ENCODE results near the gene PRPH. TPM values are rescaled to one million over a fixed set of nuclear protein-coding genes. Genes with fewer than 3 reads are reported as not detected.

The PRPH gene
- total and polyA plus RNA-seq, 2 of the 8 experiments (the other 6 are each of a cell fraction or from before 2014, with no cell fraction given), result 0.79 to 1.4 TPM

GRCh38 chr12:49309386-49309785, 14.4 kb downstream of the PRPH start:
- H4K8ac ChIP-seq (ENCODE audit: extremely low read depth, insufficient read depth, low read length), result no peak overlapping the region
- H2BK120ac ChIP-seq (replicated peaks; ENCODE audit: low read depth, low read length), result no peak overlapping the region
- H3K4me1 ChIP-seq (replicated peaks in 1 of 4; ENCODE audit: control insufficient read depth in 3 of 4, insufficient read depth in 4 of 4, low read length in 3 of 4), result no peaks in the 10 kb centered on the region
- no peak overlapping the region for H3K18ac ChIP-seq (ENCODE audit: extremely low read depth, low read length)
- no peak for DNase-seq (ENCODE audit: low read depth in 1 of 2, low spot score in 2 of 2)
- no peaks in the 10 kb centered on the region for H4K20me1 ChIP-seq (replicated peaks in 1 of 2; ENCODE audit: control insufficient read depth in 1 of 2, insufficient read depth in 2 of 2, low read length in 2 of 2)
- no peak overlapping the region for H3K4me3 ChIP-seq (ENCODE audit: extremely low read depth in 1 of 4, insufficient read depth in 2 of 4, low read depth in 3 of 4, low read length in 4 of 4)
- H4K5ac ChIP-seq (ENCODE audit: insufficient read length, low read depth, low read length), result no peak overlapping the region
- CTCF ChIA-PET (ENCODE audit: partially characterized antibody), result interaction anchor here (1.0 to 1.2 kb wide), 5 partner anchors 16 to 38 kb away, joined by 3 to 4 read pairs (median 4); partner anchors contain the start of gene DNAJC22
- H3K23me2 ChIP-seq (ENCODE audit: low read depth, low read length), result no peaks in the 10 kb centered on the region
- H2AK5ac ChIP-seq (ENCODE audit: low read depth, low read length), result no peak overlapping the region
- no peak overlapping the region for H3K4ac ChIP-seq (replicated peaks; ENCODE audit: insufficient read length, low read depth, low read length)
- no peak overlapping the region for H2AFZ ChIP-seq (ENCODE audit: low read length)
- no peak overlapping the region for H3K14ac ChIP-seq (ENCODE audit: insufficient read length)
- H3K23ac ChIP-seq (ENCODE audit: insufficient read length), result no peak overlapping the region
- no peaks in the 10 kb centered on the region; a peak in 2 of 7 replicates for H3K27me3 ChIP-seq (replicated peaks in 1 of 4; ENCODE audit: control insufficient read depth in 3 of 4, extremely low read depth in 1 of 4, insufficient read depth in 3 of 4, low read length in 3 of 4)
- no peak overlapping the region for H4K91ac ChIP-seq (replicated peaks; ENCODE audit: insufficient read length, low read length)
- no peak overlapping the region for H2BK5ac ChIP-seq (ENCODE audit: low read depth, low read length)
- H3K27ac ChIP-seq (ENCODE audit: low read depth, low read length), result no peak overlapping the region
- no peak for FAIRE-seq
- no peak overlapping the region for H3K4me2 ChIP-seq (ENCODE audit: insufficient read depth in 1 of 2, low read depth in 2 of 2, low read length in 2 of 2)
- no peaks in the 10 kb centered on the region for H3K79me1 ChIP-seq (ENCODE audit: low read depth, low read length)
- H3K36me3 ChIP-seq (ENCODE audit: control insufficient read depth in 2 of 4, insufficient read depth in 4 of 4, low read length in 3 of 4), result no peaks in the 10 kb centered on the region
- WGBS, 2 experiments (ENCODE audit: extremely low coverage in 1 of 2, insufficient coverage in 1 of 2, insufficient read length in 1 of 2, insufficient replicate concordance in 2 of 2, low coverage in 1 of 2, low lambda C conversion rate in 2 of 2, missing lambda C conversion rate in 1 of 2), result 84% methylated on average over 7 of the region's 7 CpGs; no CpG with 5 or more reads in 1 of the 2 experiments
- H3K56ac ChIP-seq (replicated peaks; ENCODE audit: insufficient read length, low read depth, low read length), result no peak overlapping the region
- no peaks in the 10 kb centered on the region for H3K9me3 ChIP-seq (ENCODE audit: insufficient read depth in 2 of 2, low read depth in 1 of 2, low read length in 1 of 2)
- H2BK15ac ChIP-seq (ENCODE audit: low read length), result no peak overlapping the region
- H2BK20ac ChIP-seq (ENCODE audit: low read length), result no peak overlapping the region
- no peaks in the 10 kb centered on the region for H3K79me2 ChIP-seq (ENCODE audit: control insufficient read depth in 1 of 2, insufficient read depth in 2 of 2, low read length in 2 of 2)
- no peak overlapping the region for H3K9ac ChIP-seq (replicated peaks in 1 of 4; ENCODE audit: extremely low read depth in 1 of 4, low read depth in 3 of 4, low read length in 3 of 4)
- no peak overlapping the region for H2BK12ac ChIP-seq (ENCODE audit: low read depth, low read length)
- POLR2A ChIA-PET (ENCODE audit: partially characterized antibody), result interaction anchor here (1.1 kb wide), 1 partner anchor 14 kb away, joined by 3 read pairs; the partner anchor contains the start of gene TROAP
- TF ChIP-seq ATF3 (IDR thresholded peaks at IDR 0.05; ENCODE audit: insufficient read depth, low read depth, low read length), result no peak
- TF ChIP-seq TAF1 (IDR thresholded peaks at IDR 0.05; ENCODE audit: low read depth, low read length), result no peak
- no peak for TF ChIP-seq CBX5 (IDR thresholded peaks at IDR 0.05; ENCODE audit: low read depth, low read length)
- no peak for TF ChIP-seq NRF1 (IDR thresholded peaks at IDR 0.05; ENCODE audit: low read depth, low read length)
- TF ChIP-seq JUN (IDR thresholded peaks at IDR 0.05; ENCODE audit: low read depth, low read length), result no peak
- no peak for TF ChIP-seq MAX (IDR thresholded peaks at IDR 0.05)
- no peak for TF ChIP-seq TBP (IDR thresholded peaks at IDR 0.05; ENCODE audit: low read depth, low read length)
- TF ChIP-seq SIX5 (IDR thresholded peaks at IDR 0.05; ENCODE audit: low read depth, low read length), result no peak
- TF ChIP-seq JUND (IDR thresholded peaks at IDR 0.05; ENCODE audit: low read length), result no peak
- TF ChIP-seq CEBPB (IDR thresholded peaks at IDR 0.05; ENCODE audit: low read depth, low read length), result no peak
- TF ChIP-seq KDM5A (IDR thresholded peaks at IDR 0.05; ENCODE audit: low read length), result no peak
- no peak for TF ChIP-seq BRCA1 (IDR thresholded peaks at IDR 0.05; ENCODE audit: low read depth, low read length)
- TF ChIP-seq GABPA (IDR thresholded peaks at IDR 0.05; ENCODE audit: borderline replicate concordance, insufficient read depth, low read length), result no peak

All from H1 (cell line).